ENCODE measurements around the gene FIBCD1.
"Not testable (repeated sequence)": the region's sequence is repeated elsewhere in the genome, so short reads cannot be mapped to it uniquely, and the experiment has no call there.

Gene FIBCD1

GRCh38 chr9:130954925-130955324, 15.9 kb upstream of the FIBCD1 start:
- not testable (repeated sequence) for DNase-seq (ENCODE audit: low read depth)

- DNase-seq (ENCODE audit: low read depth): no peak
Measured at GRCh38 chr9:130954317-130954716, 15.3 kb upstream of the FIBCD1 start.

DNA sequence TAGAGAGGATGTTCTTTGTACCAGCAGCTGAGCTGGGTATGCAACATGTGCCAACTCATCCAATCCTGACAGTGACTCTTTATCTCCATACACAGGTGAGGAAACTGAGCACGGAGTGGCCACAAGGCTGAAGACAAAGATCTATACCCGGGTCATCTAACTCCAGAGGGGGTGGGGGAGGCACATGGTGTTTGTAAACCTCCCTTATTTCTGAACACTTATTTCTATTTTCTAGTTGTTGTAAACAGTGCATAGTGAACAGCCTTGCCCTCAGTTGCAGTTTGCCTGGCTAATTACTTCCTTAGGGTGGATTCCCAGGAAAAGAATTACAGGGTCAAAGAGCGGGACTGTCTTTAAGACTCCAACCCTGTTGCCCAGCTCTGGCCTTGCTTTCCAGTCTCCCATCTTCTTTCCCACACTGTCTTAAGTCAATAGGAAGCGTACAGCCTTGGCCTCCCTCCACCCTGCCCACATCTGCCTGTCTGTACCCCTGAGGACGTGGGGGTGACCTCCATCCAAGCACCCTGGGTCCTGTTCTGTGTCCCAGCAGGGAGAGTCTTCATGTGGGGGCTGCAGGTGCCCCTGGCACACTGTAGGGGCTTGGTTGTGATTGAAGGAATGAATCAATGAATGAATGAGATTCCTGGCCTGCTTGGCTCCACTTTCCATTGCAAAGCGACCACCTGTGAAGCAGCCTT, 13.2 kb upstream of the FIBCD1 start:
- no peak for DNase-seq (ENCODE audit: low read depth)

- DNase-seq (ENCODE audit: low read depth): no peak
Measured at GRCh38 chr9:130950039-130950311, 10.9 kb upstream of the FIBCD1 start.

GRCh38 chr9:130949188-130950038, 10.4 kb upstream of the FIBCD1 start:
- DNase-seq (ENCODE audit: low read depth): no peak

DNA sequence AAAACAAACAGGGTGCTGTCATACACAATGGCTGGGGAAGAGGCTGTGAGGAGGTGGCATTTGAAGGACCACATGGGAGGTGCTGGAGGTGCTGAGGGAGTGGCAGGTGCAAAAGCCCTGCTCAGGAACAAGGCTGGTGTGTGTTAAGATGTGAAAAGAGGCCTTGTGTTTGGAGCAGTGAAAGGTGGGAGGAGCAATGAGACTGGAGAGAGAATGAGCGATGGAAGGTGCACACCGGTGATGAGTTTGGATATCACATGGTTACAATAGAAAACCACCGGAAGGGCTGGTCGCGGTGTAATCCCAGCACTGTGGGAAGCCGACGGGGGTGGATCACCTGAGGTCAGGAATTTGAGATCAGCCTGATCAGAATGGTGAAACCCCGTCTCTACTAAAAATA, 9.2 kb upstream of the FIBCD1 start:
- no peak for DNase-seq (ENCODE audit: low read depth)

DNA sequence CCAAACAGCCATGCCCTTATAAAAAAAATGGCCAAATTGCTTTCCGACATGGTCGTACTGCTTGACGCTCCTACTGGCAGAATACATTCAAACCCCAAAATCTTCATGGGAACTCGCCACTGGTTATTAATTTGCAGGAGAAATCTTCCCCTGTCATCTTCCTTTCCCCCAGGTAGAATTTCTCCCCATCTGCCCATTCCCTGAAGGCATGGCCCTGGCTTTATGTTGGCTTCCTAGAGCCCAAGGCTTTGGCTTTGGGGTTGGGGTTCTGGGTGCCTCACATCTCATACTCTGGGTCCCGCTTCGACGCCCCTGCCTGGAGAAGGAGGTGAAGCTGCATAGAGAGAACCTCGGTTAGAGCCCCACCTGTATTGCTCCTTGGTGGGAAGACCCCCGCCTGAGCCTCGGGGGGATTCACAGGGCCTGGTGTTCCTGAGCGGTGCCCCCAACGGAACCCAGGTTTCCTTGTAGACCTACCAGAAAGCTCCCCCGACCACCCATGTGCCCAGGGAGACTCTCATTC, 8.6 kb upstream of the FIBCD1 start:
- no peak for DNase-seq (ENCODE audit: low read depth)

GRCh38 chr9:130946766-130947617, 7.9 kb upstream of the FIBCD1 start:
- DNase-seq (ENCODE audit: low read depth): no peak

- no peak for DNase-seq (ENCODE audit: low read depth)
Measured at GRCh38 chr9:130945173-130945572, 6.1 kb upstream of the FIBCD1 start.

- no peak for DNase-seq (ENCODE audit: low read depth)
Measured at GRCh38 chr9:130944510-130945058, 5.5 kb upstream of the FIBCD1 start.

GRCh38 chr9:130943777-130944176, 4.7 kb upstream of the FIBCD1 start:
- DNase-seq (ENCODE audit: low read depth): no peak

DNA sequence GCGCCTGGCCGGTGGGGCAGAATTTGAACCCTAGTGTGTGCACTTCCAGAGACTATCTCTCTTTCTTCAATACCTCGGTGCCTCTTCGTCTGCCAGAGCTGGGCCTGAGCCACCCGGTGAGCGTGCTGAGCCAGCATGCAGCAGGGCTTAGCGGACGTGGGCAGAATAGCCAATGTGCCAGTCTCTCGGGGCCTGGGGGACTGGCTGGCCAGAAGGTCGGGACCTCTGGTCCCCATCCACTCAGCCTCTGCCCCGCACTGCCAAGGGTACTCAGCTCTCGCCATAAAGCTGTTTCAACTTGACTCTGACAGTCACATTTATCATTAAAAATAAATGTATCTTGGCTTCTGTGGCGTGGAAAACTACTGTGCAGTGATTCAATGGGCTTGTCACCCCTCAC, 4.2 kb upstream of the FIBCD1 start:
- DNase-seq (ENCODE audit: low read depth): no peak

GRCh38 chr9:130942679-130943078, 3.6 kb upstream of the FIBCD1 start:
- no peak for DNase-seq (ENCODE audit: low read depth)

DNA sequence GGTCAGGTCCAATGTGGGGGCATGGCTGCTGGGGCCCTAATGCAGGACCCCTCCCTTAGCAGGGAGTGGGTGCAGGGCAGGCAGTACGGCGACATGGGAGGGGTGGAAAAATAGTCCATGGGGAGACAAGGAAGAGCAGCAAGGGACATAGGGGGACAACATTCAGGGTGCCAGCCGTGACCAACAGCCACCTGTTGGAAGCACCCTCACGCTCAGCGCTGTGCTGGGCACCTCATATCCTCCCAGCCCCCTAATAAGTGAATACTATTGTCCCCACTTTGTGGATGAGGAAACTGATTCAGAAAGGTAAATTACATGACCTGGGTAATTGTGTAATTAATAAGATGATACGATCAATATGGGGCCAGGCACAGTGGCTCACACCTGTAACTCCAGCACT, 3.0 kb upstream of the FIBCD1 start:
- DNase-seq (ENCODE audit: low read depth): no peak

DNA sequence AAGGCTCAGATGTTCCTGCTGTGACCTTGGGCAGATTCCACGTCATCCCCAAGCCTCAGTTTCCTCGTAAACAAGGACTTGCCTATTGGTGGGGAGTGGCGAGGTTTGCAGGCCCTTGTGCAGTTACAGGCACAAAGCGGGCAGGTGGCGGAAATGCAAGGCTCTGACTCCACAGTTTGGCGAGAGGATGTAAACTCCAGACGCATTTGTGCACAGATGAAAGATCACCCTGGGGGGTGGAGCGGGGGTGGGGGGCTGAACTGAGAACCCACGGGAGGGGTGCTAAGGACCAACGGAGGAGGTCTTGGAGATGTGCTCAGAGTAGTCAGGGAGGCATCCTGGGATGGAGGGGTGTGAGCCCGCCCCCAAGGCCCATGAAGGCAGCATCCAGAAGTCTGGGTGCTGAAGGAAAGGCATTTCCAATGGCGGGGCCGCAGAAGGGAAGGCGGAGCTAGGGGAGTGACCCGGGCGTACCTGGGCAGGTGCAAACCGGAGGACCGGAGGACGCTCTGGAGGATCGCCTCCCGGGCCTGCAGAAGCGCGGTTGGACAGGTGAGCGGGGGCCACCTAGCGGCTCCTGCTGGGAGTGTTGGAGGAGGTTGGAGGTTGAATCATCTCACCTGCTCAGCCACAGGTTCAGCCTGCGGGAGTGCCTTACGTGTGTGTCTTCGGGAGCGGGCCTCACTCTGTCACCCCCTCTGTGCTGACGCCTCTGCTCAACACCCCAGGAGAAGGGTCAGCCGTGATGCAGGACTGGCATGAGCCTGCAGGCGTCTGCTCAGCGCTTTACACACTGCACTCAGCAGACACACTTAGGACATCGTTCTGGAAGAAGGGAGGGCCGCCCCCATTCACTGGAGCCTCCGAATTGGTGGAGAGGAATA, 1.9 kb upstream of the FIBCD1 start:
- DNase-seq (ENCODE audit: low read depth): peak; percentile 54

DNA sequence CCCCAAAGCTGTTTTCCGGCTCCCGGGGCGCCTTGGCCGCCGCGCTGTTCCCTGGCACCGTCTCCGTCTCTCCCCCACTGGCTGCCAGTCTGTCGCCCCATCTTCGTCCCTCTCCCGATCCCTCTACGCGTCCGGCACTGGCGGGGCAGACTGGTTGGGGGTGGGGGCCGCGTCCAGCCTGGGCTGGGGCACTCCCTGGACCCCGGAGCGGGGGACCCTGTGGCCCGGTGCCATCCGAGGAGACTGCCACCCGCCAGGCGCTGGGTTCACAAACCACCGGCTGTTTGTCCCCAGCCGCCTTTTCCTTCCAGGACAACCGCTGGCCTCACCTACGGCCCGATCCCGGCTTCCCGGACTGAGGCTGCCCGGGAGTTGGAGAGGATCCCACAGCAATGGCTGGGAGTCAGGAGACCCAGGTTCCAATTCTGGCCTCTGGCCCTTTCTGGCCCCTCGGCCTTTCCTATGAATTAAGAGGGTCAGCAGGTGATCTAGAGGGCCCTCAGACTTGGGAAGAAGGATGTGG, 1.0 kb upstream of the FIBCD1 start:
- no peak for DNase-seq (ENCODE audit: low read depth)

- no peak for DNase-seq (ENCODE audit: low read depth)
Measured at GRCh38 chr9:130939405-130940026, 469 bp upstream of the FIBCD1 start.

- DNase-seq (ENCODE audit: low read depth): no peak
Measured at GRCh38 chr9:130938184-130938651, 829 bp downstream of the FIBCD1 start.

DNA sequence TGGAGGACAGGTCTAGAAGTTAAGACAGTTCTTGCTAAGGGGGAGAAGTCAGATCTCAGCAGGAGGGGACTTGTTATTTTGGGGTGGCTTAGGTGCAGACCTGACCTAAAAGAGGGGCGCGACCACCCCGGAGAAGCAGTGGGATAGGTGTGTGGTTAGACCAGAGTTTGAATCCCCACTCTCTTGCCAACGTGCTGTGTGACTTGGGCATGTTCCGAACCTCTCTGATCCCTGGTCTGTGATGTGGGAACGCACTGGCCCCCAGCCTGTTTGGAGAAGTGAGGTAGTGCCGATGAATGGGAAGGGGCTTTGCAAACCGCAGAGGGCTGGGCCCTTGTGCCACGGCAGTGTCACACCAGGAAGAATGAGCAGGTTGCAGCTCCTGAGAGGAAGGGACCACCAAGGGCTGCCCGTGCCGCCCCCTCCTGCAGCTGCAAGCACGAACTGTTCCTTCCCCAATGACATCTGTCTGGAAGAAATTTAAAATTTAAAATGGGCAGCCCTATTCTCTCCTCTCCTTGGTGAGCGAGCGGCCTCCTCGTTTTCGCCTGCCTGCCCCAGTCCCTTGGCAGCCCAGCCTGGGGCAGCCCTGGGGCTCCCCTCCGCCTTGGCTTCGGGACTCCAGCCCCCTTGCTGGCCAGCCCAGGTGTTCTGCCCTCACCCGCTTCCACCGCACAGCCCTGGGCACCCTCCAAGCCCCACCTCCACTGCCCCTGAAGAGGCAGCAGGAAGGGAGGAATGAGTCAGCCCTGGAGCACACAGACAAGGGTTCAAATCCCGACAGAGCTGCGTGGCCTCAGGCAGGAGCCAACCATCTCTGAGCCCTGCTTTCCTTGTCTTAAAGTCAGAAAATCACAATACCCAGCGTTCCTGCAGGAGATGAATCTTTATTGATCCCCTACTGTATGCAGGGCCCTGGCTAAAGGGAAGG, 1.6 kb downstream of the FIBCD1 start:
- DNase-seq (ENCODE audit: low read depth): no peak

Measured in activated gamma-delta T cell treated with anti-CD3 and anti-CD28 coated beads, Interleukin-2, amount 50 U/mL, for 16 hours (primary cell).